Liver (tissue), 3 donors: Measurements from ENCODE around the gene SMAD5.

Experiments
- EGR1 ChIP-seq, 2 donors: IDR thresholded peaks; 2 replicates each; pipeline ENCODE4 v1.6.1; 2016 to 2018; ENCODE audit warnings: antibody characterized with exemption in 2 of 2, low read depth in 2 of 2
- FOXA1 ChIP-seq: IDR thresholded peaks from 2 replicates; pipeline ENCODE4 v1.6.1; 2016; ENCODE audit warnings: antibody characterized with exemption
- FOXA2 ChIP-seq: IDR thresholded peaks from 2 replicates; pipeline ENCODE4 v1.6.1; 2016; ENCODE audit warnings: antibody characterized with exemption
- GABPA ChIP-seq, 2 donors: IDR thresholded peaks in 1 of 2; conservative IDR thresholded peaks in 1 of 2; 2 replicates each; pipeline ENCODE4 v1.6.1; 2016; ENCODE audit warnings: antibody characterized with exemption in 2 of 2, mild to moderate bottlenecking in 1 of 2, moderate library complexity in 1 of 2
- HNF4A ChIP-seq, 2 donors: conservative IDR thresholded peaks; 2 replicates each; pipeline ENCODE4 v1.6.1; 2016; ENCODE audit warnings: antibody characterized with exemption in 2 of 2, mild to moderate bottlenecking in 2 of 2
- JUND ChIP-seq, 2 donors: IDR thresholded peaks; 2 replicates each; pipeline ENCODE4 v1.6.1; 2016; ENCODE audit warnings: antibody characterized with exemption in 2 of 2
- MAX ChIP-seq: IDR thresholded peaks from 2 replicates; pipeline ENCODE4 v1.6.1; 2016; ENCODE audit warnings: antibody characterized with exemption
- RAD21 ChIP-seq, 2 donors: IDR thresholded peaks; 2 replicates each; pipeline ENCODE4 v1.6.1; 2016; ENCODE audit warnings: antibody characterized with exemption in 2 of 2, mild to moderate bottlenecking in 2 of 2
- REST ChIP-seq: IDR thresholded peaks from 2 replicates; pipeline ENCODE4 v1.6.1; 2016; ENCODE audit warnings: antibody characterized with exemption, mild to moderate bottlenecking
- RXRA ChIP-seq, 2 donors: IDR thresholded peaks; 2 replicates each; pipeline ENCODE4 v1.6.1; 2017 to 2018; ENCODE audit warnings: antibody characterized with exemption in 2 of 2, mild to moderate bottlenecking in 1 of 2
- YY1 ChIP-seq: IDR thresholded peaks from 2 replicates; pipeline ENCODE4 v1.6.1; 2016; ENCODE audit warnings: antibody characterized with exemption, mild to moderate bottlenecking
- ZBTB33 ChIP-seq: IDR thresholded peaks from 2 replicates; pipeline ENCODE4 v1.6.1; 2016; ENCODE audit warnings: antibody characterized with exemption
- TF ChIP-seq, protein P1 (sequence below): fragments of 150-350 bp; IDR thresholded peaks from 2 replicates; pipeline ENCODE4 v1.5.1; 2017; ENCODE audit warnings: improper control_type of control experiment, low read depth, low read length; ENCODE audit not compliant: missing input control
- donor health status: healthy.
- donor health status: healthy.

- TF ChIP-seq MAX (no peak), EGR1 (IDR thresholded peaks at IDR 0.05; ENCODE audit: low read depth in 2 of 2) (no peak), GABPA (IDR thresholded peaks at IDR 0.05 in 1 of 2, conservative IDR thresholded peaks at IDR 0.05 in 1 of 2) (no peak), RAD21 (IDR thresholded peaks at IDR 0.05) (no peak), RXRA (IDR thresholded peaks at IDR 0.05) (no peak), FOXA1 (no peak), HNF4A (conservative IDR thresholded peaks at IDR 0.05) (no peak), YY1 (no peak), JUND (IDR thresholded peaks at IDR 0.05) (no peak), REST (no peak), FOXA2 (no peak), ZBTB33 (no peak)
- TF ChIP-seq, protein P1, sequence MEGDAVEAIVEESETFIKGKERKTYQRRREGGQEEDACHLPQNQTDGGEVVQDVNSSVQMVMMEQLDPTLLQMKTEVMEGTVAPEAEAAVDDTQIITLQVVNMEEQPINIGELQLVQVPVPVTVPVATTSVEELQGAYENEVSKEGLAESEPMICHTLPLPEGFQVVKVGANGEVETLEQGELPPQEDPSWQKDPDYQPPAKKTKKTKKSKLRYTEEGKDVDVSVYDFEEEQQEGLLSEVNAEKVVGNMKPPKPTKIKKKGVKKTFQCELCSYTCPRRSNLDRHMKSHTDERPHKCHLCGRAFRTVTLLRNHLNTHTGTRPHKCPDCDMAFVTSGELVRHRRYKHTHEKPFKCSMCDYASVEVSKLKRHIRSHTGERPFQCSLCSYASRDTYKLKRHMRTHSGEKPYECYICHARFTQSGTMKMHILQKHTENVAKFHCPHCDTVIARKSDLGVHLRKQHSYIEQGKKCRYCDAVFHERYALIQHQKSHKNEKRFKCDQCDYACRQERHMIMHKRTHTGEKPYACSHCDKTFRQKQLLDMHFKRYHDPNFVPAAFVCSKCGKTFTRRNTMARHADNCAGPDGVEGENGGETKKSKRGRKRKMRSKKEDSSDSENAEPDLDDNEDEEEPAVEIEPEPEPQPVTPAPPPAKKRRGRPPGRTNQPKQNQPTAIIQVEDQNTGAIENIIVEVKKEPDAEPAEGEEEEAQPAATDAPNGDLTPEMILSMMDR = no peak
Observed at GRCh38 chr5:136135536-136135935, 2.9 kb downstream of the SMAD5 start.
